HCT116 (cell line): ENCODE results near the gene STARD4.
A peak's percentile ranks its signal among the peaks of the same experiment; 100 is the strongest.

Source experiments
- CBX3 ChIP-seq: IDR thresholded peaks from 2 replicates; pipeline ENCODE4 v1.6.1; 2012; ENCODE audit warnings: low read depth
- EZH2 ChIP-seq: fragments of 200-600 bp; sonication (generic); IDR thresholded peaks from 2 replicates; pipeline ENCODE4 v1.6.1; 2017; ENCODE audit warnings: antibody characterized with exemption, mixed run types
- EZH2phosphoT487 ChIP-seq: fragments of 200-600 bp; IDR thresholded peaks from 2 replicates; pipeline ENCODE4 v1.6.1; 2018; ENCODE audit warnings: antibody characterized with exemption, borderline replicate concordance
- FOSL1 ChIP-seq: IDR thresholded peaks from 2 replicates; pipeline ENCODE4 v1.6.1; 2012; ENCODE audit warnings: low read depth
- MAX ChIP-seq: IDR thresholded peaks from 2 replicates; pipeline ENCODE4 v1.6.1; 2012
- POLR2A ChIP-seq: IDR thresholded peaks from 2 replicates; pipeline ENCODE4 v1.7.0; 2011; ENCODE audit warnings: borderline replicate concordance; ENCODE audit not compliant: insufficient read depth, insufficient read length; ENCODE audit errors: extremely low read depth
- POLR2AphosphoS5 ChIP-seq: IDR thresholded peaks from 2 replicates; pipeline ENCODE4 v1.6.1; 2011; ENCODE audit warnings: mild to moderate bottlenecking, low read depth, low read length, moderate library complexity
- SRF ChIP-seq: IDR thresholded peaks from 2 replicates; pipeline ENCODE4 v1.6.1; 2012; ENCODE audit warnings: low read depth
- ZFX ChIP-seq: fragments of 450-650 bp; IDR thresholded peaks from 2 replicates; pipeline ENCODE4 v1.6.1; 2017
- ZNF274 ChIP-seq: fragments of 200-500 bp; sonication (Bioruptor generic); IDR thresholded peaks from 2 replicates; pipeline ENCODE4 v1.6.1; 2014; ENCODE audit warnings: mild to moderate bottlenecking, low read depth, low read length, inconsistent platforms
- TF ChIP-seq, protein P1 (sequence below), 3 experiments: fragments of 200-600 bp in 1 of 3; sonication (generic) in 1 of 3; IDR thresholded peaks in 2 of 3; conservative IDR thresholded peaks in 1 of 3; 2 replicates each; pipeline ENCODE4 v1.5.1; 2012 to 2017; ENCODE audit warnings: low read depth in 2 of 3, low read length in 2 of 3, antibody characterized with exemption in 1 of 3, borderline replicate concordance in 1 of 3, control low read depth in 1 of 3, mild to moderate bottlenecking in 1 of 3, mixed read lengths in 1 of 3, mixed run types in 1 of 3, moderate library complexity in 1 of 3; ENCODE audit not compliant: insufficient read depth in 1 of 3
- TF ChIP-seq, protein P2 (sequence below): IDR thresholded peaks from 2 replicates; pipeline ENCODE4 v1.6.1; 2012; ENCODE audit warnings: low read depth

GRCh38 chr5:111478266-111478665 lies 34.1 kb downstream of the STARD4 start:
- no peak for TF ChIP-seq POLR2AphosphoS5
- TF ChIP-seq MAX, result no peak
- TF ChIP-seq, protein P1, sequence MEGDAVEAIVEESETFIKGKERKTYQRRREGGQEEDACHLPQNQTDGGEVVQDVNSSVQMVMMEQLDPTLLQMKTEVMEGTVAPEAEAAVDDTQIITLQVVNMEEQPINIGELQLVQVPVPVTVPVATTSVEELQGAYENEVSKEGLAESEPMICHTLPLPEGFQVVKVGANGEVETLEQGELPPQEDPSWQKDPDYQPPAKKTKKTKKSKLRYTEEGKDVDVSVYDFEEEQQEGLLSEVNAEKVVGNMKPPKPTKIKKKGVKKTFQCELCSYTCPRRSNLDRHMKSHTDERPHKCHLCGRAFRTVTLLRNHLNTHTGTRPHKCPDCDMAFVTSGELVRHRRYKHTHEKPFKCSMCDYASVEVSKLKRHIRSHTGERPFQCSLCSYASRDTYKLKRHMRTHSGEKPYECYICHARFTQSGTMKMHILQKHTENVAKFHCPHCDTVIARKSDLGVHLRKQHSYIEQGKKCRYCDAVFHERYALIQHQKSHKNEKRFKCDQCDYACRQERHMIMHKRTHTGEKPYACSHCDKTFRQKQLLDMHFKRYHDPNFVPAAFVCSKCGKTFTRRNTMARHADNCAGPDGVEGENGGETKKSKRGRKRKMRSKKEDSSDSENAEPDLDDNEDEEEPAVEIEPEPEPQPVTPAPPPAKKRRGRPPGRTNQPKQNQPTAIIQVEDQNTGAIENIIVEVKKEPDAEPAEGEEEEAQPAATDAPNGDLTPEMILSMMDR (IDR thresholded peaks at IDR 0.05 in 2 of 3, conservative IDR thresholded peaks at IDR 0.05 in 1 of 3; ENCODE audit: borderline replicate concordance in 1 of 3, insufficient read depth in 1 of 3, low read depth in 2 of 3, low read length in 2 of 3), result peak in 1 of 3 experiments; percentile 7; a peak in 1 of 6 replicates
- TF ChIP-seq, protein P2, sequence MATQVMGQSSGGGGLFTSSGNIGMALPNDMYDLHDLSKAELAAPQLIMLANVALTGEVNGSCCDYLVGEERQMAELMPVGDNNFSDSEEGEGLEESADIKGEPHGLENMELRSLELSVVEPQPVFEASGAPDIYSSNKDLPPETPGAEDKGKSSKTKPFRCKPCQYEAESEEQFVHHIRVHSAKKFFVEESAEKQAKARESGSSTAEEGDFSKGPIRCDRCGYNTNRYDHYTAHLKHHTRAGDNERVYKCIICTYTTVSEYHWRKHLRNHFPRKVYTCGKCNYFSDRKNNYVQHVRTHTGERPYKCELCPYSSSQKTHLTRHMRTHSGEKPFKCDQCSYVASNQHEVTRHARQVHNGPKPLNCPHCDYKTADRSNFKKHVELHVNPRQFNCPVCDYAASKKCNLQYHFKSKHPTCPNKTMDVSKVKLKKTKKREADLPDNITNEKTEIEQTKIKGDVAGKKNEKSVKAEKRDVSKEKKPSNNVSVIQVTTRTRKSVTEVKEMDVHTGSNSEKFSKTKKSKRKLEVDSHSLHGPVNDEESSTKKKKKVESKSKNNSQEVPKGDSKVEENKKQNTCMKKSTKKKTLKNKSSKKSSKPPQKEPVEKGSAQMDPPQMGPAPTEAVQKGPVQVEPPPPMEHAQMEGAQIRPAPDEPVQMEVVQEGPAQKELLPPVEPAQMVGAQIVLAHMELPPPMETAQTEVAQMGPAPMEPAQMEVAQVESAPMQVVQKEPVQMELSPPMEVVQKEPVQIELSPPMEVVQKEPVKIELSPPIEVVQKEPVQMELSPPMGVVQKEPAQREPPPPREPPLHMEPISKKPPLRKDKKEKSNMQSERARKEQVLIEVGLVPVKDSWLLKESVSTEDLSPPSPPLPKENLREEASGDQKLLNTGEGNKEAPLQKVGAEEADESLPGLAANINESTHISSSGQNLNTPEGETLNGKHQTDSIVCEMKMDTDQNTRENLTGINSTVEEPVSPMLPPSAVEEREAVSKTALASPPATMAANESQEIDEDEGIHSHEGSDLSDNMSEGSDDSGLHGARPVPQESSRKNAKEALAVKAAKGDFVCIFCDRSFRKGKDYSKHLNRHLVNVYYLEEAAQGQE, result no peak
- no peak for TF ChIP-seq EZH2
- no peak for TF ChIP-seq FOSL1
- TF ChIP-seq CBX3, result no peak
- no peak for TF ChIP-seq SRF
- no peak for TF ChIP-seq POLR2A
- no peak for TF ChIP-seq EZH2phosphoT487
- TF ChIP-seq ZNF274, result no peak
- TF ChIP-seq ZFX, result no peak
